Measurements from ENCODE around the gene NFIC.
A peak's percentile ranks its signal among the peaks of the same experiment; 100 is the strongest.
"Not testable (repeated sequence)": the region's sequence is repeated elsewhere in the genome, so short reads cannot be mapped to it uniquely, and the experiment has no call there.

NFIC gene

GRCh38 chr19:3335431-3336350, 30.7 kb upstream of the NFIC start:
- H3K27ac ChIP-seq = no peak overlapping the region
- H3K4me3 ChIP-seq = no peak overlapping the region
- H3K9ac ChIP-seq (ENCODE audit: insufficient read length) = no peak overlapping the region
- no peak for DNase-seq (ENCODE audit: low read depth, low spot score)
- no peaks in the 10 kb centered on the region for H3K9me3 ChIP-seq (ENCODE audit: low read depth, low read length)
- TF ChIP-seq EZH2 (IDR thresholded peaks at IDR 0.05) (no peak), FOXP2 (optimal IDR thresholded peaks at IDR 0.05; ENCODE audit: control extremely low read depth, extremely low read length, insufficient read depth) (no peak), POLR2AphosphoS5 (IDR thresholded peaks at IDR 0.05; ENCODE audit: borderline replicate concordance, low read depth, low read length) (no peak)
- H3K36me3 ChIP-seq (ENCODE audit: insufficient read depth, low read length) = no peaks in the 10 kb centered on the region

- H3K9ac ChIP-seq (ENCODE audit: insufficient read length) = peak overlapping the region; percentile 26
Observed at GRCh38 chr19:3336351-3336679, 30.1 kb upstream of the NFIC start.

GRCh38 chr19:3336680-3337523, 29.5 kb upstream of the NFIC start:
- no peak for DNase-seq (ENCODE audit: low read depth, low spot score)
- H3K9ac ChIP-seq (ENCODE audit: insufficient read length) = no peak overlapping the region
- no peak overlapping the region for H3K4me3 ChIP-seq
- H3K9me3 ChIP-seq (ENCODE audit: low read depth, low read length) = no peaks in the 10 kb centered on the region
- no peak overlapping the region for H3K27ac ChIP-seq
- no peaks in the 10 kb centered on the region for H3K36me3 ChIP-seq (ENCODE audit: insufficient read depth, low read length)
- TF ChIP-seq EZH2 (IDR thresholded peaks at IDR 0.05) = no peak
- TF ChIP-seq POLR2AphosphoS5 (IDR thresholded peaks at IDR 0.05; ENCODE audit: borderline replicate concordance, low read depth, low read length) = no peak
- TF ChIP-seq FOXP2 (optimal IDR thresholded peaks at IDR 0.05; ENCODE audit: control extremely low read depth, extremely low read length, insufficient read depth) = no peak

More at GRCh38 chr19:3336351-3336679, 30.1 kb upstream of the NFIC start:
- no peak for TF ChIP-seq EZH2 (IDR thresholded peaks at IDR 0.05)
- no peak for TF ChIP-seq FOXP2 (optimal IDR thresholded peaks at IDR 0.05; ENCODE audit: control extremely low read depth, extremely low read length, insufficient read depth)
- no peak for TF ChIP-seq POLR2AphosphoS5 (IDR thresholded peaks at IDR 0.05; ENCODE audit: borderline replicate concordance, low read depth, low read length)
- no peak for DNase-seq (ENCODE audit: low read depth, low spot score)
- no peaks in the 10 kb centered on the region for H3K36me3 ChIP-seq (ENCODE audit: insufficient read depth, low read length)
- no peaks in the 10 kb centered on the region for H3K9me3 ChIP-seq (ENCODE audit: low read depth, low read length)
- H3K27ac ChIP-seq = no peak overlapping the region
- H3K4me3 ChIP-seq = no peak overlapping the region

- Histone ChIP-seq H3K36me3 (ENCODE audit: insufficient read depth, low read length) (no peaks in the 10 kb centered on the region), H3K27ac (no peak overlapping the region), H3K9me3 (ENCODE audit: low read depth, low read length) (no peaks in the 10 kb centered on the region), H3K9ac (ENCODE audit: insufficient read length) (no peak overlapping the region), H3K4me3 (no peak overlapping the region)
- TF ChIP-seq EZH2 (IDR thresholded peaks at IDR 0.05) = no peak
- TF ChIP-seq POLR2AphosphoS5 (IDR thresholded peaks at IDR 0.05; ENCODE audit: borderline replicate concordance, low read depth, low read length) = no peak
- TF ChIP-seq FOXP2 (optimal IDR thresholded peaks at IDR 0.05; ENCODE audit: control extremely low read depth, extremely low read length, insufficient read depth) = no peak
- no peak for DNase-seq (ENCODE audit: low read depth, low spot score)
Observed at GRCh38 chr19:3338541-3339181, 27.7 kb upstream of the NFIC start.

- Histone ChIP-seq H3K9me3 (ENCODE audit: low read depth, low read length) (no peaks in the 10 kb centered on the region), H3K4me3 (no peak overlapping the region), H3K9ac (ENCODE audit: insufficient read length) (no peak overlapping the region), H3K27ac (no peak overlapping the region), H3K36me3 (ENCODE audit: insufficient read depth, low read length) (no peaks in the 10 kb centered on the region)
- no peak for DNase-seq (ENCODE audit: low read depth, low spot score)
- TF ChIP-seq POLR2AphosphoS5 (IDR thresholded peaks at IDR 0.05; ENCODE audit: borderline replicate concordance, low read depth, low read length) (no peak), FOXP2 (optimal IDR thresholded peaks at IDR 0.05; ENCODE audit: control extremely low read depth, extremely low read length, insufficient read depth) (no peak), EZH2 (IDR thresholded peaks at IDR 0.05) (no peak)
Observed at GRCh38 chr19:3340340-3340739, 26.0 kb upstream of the NFIC start.

GRCh38 chr19:3342246-3342645, 24.1 kb upstream of the NFIC start:
- H3K27ac ChIP-seq = no peak overlapping the region
- no peak for TF ChIP-seq FOXP2 (optimal IDR thresholded peaks at IDR 0.05; ENCODE audit: control extremely low read depth, extremely low read length, insufficient read depth)
- TF ChIP-seq POLR2AphosphoS5 (IDR thresholded peaks at IDR 0.05; ENCODE audit: borderline replicate concordance, low read depth, low read length) = no peak
- TF ChIP-seq EZH2 (IDR thresholded peaks at IDR 0.05) = no peak
- no peaks in the 10 kb centered on the region for H3K36me3 ChIP-seq (ENCODE audit: insufficient read depth, low read length)
- H3K4me3 ChIP-seq = no peak overlapping the region
- DNase-seq (ENCODE audit: low read depth, low spot score) = no peak
- H3K9me3 ChIP-seq (ENCODE audit: low read depth, low read length) = no peaks in the 10 kb centered on the region
- H3K9ac ChIP-seq (ENCODE audit: insufficient read length) = no peak overlapping the region

GRCh38 chr19:3342962-3343361, 23.4 kb upstream of the NFIC start:
- not testable (repeated sequence) for DNase-seq (ENCODE audit: low read depth, low spot score); H3K27ac ChIP-seq; H3K9ac ChIP-seq (ENCODE audit: insufficient read length); H3K9me3 ChIP-seq (ENCODE audit: low read depth, low read length); H3K4me3 ChIP-seq; H3K36me3 ChIP-seq (ENCODE audit: insufficient read depth, low read length)

Data from SK-N-MC (cell line).